ENCODE results near the gene C4orf50. TPM values are rescaled to one million over a fixed set of nuclear protein-coding genes. Genes with fewer than 3 reads are reported as not detected.

The C4orf50 gene
- total RNA-seq, 1 experiment from 2014 or later: not detected

DNA sequence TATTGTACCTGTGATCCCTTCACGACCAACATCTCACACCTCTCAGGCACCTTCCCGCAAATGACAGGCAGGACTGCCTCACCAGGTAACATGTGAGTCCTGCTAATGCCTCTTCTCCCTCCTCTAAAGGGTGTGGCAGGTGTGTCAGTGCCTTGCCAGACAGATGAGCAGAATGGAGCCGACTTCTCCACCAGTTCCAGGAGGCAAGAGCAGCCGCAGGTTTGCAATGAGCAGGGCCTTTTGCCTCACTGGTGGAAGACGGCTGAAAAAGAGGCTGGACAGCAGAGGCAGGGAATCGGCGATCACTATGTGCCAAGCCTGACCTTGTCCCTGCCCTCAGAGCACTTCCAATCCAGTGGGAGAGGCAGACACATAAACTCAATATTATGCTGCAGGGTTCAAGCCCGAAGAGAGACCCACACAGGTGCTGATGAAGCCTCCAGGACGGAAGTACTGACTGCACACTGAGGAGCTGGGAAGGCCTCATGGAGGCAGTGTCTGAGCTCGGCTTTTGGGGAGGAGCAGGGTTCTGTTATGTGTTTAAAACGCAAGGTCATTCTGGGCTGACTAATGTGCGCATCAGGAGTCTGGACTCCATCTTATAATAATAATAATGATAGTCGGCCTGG lies 57.9 kb downstream of the C4orf50 start:
- no peak overlapping the region for H3K4me3 ChIP-seq
- TF ChIP-seq EZH2 (IDR thresholded peaks at IDR 0.05; ENCODE audit: low read depth): no peak
- TF ChIP-seq, protein P1, sequence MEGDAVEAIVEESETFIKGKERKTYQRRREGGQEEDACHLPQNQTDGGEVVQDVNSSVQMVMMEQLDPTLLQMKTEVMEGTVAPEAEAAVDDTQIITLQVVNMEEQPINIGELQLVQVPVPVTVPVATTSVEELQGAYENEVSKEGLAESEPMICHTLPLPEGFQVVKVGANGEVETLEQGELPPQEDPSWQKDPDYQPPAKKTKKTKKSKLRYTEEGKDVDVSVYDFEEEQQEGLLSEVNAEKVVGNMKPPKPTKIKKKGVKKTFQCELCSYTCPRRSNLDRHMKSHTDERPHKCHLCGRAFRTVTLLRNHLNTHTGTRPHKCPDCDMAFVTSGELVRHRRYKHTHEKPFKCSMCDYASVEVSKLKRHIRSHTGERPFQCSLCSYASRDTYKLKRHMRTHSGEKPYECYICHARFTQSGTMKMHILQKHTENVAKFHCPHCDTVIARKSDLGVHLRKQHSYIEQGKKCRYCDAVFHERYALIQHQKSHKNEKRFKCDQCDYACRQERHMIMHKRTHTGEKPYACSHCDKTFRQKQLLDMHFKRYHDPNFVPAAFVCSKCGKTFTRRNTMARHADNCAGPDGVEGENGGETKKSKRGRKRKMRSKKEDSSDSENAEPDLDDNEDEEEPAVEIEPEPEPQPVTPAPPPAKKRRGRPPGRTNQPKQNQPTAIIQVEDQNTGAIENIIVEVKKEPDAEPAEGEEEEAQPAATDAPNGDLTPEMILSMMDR (conservative IDR thresholded peaks at IDR 0.05): no peak
- BruUV-seq (replicated peaks): no TSS peak
- H3F3A ChIP-seq (ENCODE audit: insufficient read depth, low read depth): no peaks in the 10 kb centered on the region
- no peaks in the 10 kb centered on the region for H3K9me3 ChIP-seq (ENCODE audit: insufficient read depth, low read depth)
- intact Hi-C loops (cut with micrococcal nuclease; ENCODE audit: unreplicated experiment): no loop called here
- CTCF ChIA-PET: no interaction called here
- no peaks in the 10 kb centered on the region for H3K9me2 ChIP-seq (ENCODE audit: insufficient read depth)
- POLR2A ChIA-PET (ENCODE audit: unreplicated experiment): no interaction called here
- no peaks in the 10 kb centered on the region for H3K79me2 ChIP-seq (ENCODE audit: low read depth)
- DNase-seq: no peak
- H3K27ac ChIP-seq: no peak overlapping the region
- H3K4me2 ChIP-seq: no peak overlapping the region
- H4K20me1 ChIP-seq (ENCODE audit: insufficient read depth): no peaks in the 10 kb centered on the region
- H3K36me3 ChIP-seq (ENCODE audit: low read depth): no peaks in the 10 kb centered on the region
- H3K27me3 ChIP-seq (ENCODE audit: insufficient read depth, low read depth): peaks cover 90% of the 10 kb centered on the region
- no peaks in the 10 kb centered on the region for H3K4me1 ChIP-seq (replicated peaks; ENCODE audit: insufficient read depth)
- no peak overlapping the region for H2AFZ ChIP-seq

DNA sequence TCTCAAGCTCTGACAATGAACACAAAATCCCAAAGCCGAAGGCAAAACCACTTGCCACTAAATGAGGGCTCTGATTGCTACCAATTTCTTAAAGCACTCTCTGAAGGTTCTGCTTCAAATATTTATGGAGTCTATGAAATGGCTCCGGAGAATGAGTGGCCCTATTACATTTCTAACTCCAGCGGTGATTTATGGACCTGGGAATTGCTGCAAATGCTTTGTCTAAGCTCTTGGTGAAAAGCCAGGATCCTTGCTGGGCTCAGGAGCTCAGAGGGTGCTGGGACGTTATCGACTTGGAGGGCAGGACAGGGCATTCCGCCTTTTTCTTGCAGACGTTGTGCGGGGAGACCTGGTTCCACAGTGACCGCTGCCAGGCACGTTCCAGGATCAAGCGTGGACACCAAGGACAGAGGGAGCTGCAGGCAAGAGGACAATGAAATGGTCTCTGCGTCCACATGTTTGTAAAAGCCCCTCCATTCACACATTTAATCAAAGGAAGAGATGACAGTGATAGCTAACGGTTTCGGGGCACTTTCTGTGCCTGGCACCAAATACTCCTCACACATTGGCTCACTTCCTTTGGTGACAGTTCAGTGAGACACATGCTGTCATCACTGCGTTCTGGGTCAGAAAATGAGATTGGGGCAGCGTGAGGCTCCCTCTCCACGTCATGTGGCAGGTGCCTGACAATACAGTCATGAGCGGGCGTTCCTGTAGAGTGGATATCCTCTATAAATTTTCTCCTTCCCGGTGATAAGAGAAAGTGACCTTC lies 58.8 kb downstream of the C4orf50 start:
- no peak for TF ChIP-seq EZH2 (IDR thresholded peaks at IDR 0.05; ENCODE audit: low read depth)
- TF ChIP-seq, protein P1 (conservative IDR thresholded peaks at IDR 0.05): no peak
- DNase-seq: no peak
- ChIA-PET CTCF (no interaction called here), POLR2A (ENCODE audit: unreplicated experiment) (no interaction called here)
- no peaks in the 10 kb centered on the region for H3K4me1 ChIP-seq (replicated peaks; ENCODE audit: insufficient read depth)
- no peaks in the 10 kb centered on the region for H4K20me1 ChIP-seq (ENCODE audit: insufficient read depth)
- no TSS peak for BruUV-seq (replicated peaks)
- no peak overlapping the region for H3K27ac ChIP-seq
- no peaks in the 10 kb centered on the region for H3F3A ChIP-seq (ENCODE audit: insufficient read depth, low read depth)
- H3K27me3 ChIP-seq (ENCODE audit: insufficient read depth, low read depth): peaks cover 90% of the 10 kb centered on the region
- H3K9me2 ChIP-seq (ENCODE audit: insufficient read depth): no peaks in the 10 kb centered on the region
- no peaks in the 10 kb centered on the region for H3K9me3 ChIP-seq (ENCODE audit: insufficient read depth, low read depth)
- no peak overlapping the region for H3K4me2 ChIP-seq
- no peaks in the 10 kb centered on the region for H3K79me2 ChIP-seq (ENCODE audit: low read depth)
- no peak overlapping the region for H2AFZ ChIP-seq
- H3K36me3 ChIP-seq (ENCODE audit: low read depth): no peaks in the 10 kb centered on the region
- H3K4me3 ChIP-seq: no peak overlapping the region
- intact Hi-C loops (cut with micrococcal nuclease; ENCODE audit: unreplicated experiment): no loop called here

DNA sequence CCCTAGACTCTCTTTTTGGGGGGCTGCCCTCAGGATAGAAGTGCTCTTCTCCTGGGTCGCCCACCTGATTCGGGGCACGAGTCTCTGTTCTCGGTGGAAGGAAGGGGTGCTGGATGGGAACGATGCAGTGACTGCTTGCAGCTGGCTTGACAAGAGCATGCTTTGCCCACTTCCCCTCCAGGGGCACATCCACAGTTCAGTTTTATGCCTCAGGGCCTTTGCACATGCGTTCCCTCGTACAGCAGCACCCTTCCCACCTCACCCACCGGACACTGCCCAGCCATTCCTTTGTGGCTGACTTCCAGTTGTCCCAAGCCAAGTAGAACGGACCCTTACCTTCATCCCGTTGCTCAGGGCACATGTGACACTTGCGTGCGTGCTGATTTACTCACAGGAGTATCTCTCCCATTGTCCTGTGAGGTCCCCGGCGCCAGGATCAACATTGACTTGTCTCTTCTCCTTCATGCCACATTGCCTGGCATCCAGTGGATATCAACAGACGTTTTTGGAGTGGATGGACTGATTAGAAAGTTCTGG lies 60.0 kb downstream of the C4orf50 start:
- TF ChIP-seq EZH2 (IDR thresholded peaks at IDR 0.05; ENCODE audit: low read depth): no peak
- TF ChIP-seq, protein P1 (conservative IDR thresholded peaks at IDR 0.05): no peak
- no TSS peak for BruUV-seq (replicated peaks)
- CTCF ChIA-PET: no interaction called here

More for the DNA sequence above, 60.0 kb downstream of the C4orf50 start:
- H3K79me2 ChIP-seq (ENCODE audit: low read depth): no peaks in the 10 kb centered on the region
- H2AFZ ChIP-seq: no peak overlapping the region
- peaks cover 91% of the 10 kb centered on the region for H3K27me3 ChIP-seq (ENCODE audit: insufficient read depth, low read depth)
- H3K4me1 ChIP-seq (replicated peaks; ENCODE audit: insufficient read depth): no peaks in the 10 kb centered on the region
- H3K4me2 ChIP-seq: no peak overlapping the region
- no peaks in the 10 kb centered on the region for H3F3A ChIP-seq (ENCODE audit: insufficient read depth, low read depth)
- no peak for DNase-seq
- H3K9me2 ChIP-seq (ENCODE audit: insufficient read depth): no peaks in the 10 kb centered on the region
- H3K27ac ChIP-seq: no peak overlapping the region
- intact Hi-C loops (cut with micrococcal nuclease; ENCODE audit: unreplicated experiment): no loop called here
- H4K20me1 ChIP-seq (ENCODE audit: insufficient read depth): no peaks in the 10 kb centered on the region
- H3K36me3 ChIP-seq (ENCODE audit: low read depth): no peaks in the 10 kb centered on the region
- no peaks in the 10 kb centered on the region for H3K9me3 ChIP-seq (ENCODE audit: insufficient read depth, low read depth)
- POLR2A ChIA-PET (ENCODE audit: unreplicated experiment): no interaction called here
- no peak overlapping the region for H3K4me3 ChIP-seq

Data from PC-9 (cell line).